Measurements from ENCODE around the gene GATB.

DNA sequence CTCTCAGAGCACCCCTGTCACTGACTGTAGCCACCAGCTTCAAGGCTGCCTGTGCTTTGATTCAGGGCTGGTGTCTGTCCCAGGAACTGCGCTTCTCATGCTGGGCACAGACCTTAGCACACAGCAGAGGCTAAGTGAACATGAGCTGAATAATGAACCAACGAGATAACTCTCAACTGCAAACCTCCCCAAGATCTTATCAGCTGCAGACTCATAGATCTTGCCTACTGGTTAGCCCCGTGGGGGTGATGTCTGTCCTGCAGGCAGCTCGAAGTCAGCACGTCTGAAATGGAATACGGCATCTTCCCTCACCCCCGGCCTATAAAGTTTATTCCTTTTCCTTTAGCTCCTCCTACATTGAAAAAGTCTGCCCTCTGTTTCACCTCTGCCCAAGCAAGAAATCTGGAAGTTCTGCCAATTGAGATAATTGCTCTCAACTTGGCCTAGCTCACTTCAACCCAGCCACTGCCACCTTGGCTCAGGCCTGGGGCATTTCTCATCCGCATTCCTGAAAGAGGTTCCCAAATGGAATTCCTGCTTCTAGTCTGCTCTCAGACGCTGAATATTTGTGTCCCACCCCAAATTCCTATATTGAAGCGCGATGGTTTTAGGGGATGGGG is 73.7 kb downstream of the GATB start:
- TF ChIP-seq GABPA (IDR thresholded peaks at IDR 0.05; ENCODE audit: low read depth) = no peak
- TF ChIP-seq, protein P1, sequence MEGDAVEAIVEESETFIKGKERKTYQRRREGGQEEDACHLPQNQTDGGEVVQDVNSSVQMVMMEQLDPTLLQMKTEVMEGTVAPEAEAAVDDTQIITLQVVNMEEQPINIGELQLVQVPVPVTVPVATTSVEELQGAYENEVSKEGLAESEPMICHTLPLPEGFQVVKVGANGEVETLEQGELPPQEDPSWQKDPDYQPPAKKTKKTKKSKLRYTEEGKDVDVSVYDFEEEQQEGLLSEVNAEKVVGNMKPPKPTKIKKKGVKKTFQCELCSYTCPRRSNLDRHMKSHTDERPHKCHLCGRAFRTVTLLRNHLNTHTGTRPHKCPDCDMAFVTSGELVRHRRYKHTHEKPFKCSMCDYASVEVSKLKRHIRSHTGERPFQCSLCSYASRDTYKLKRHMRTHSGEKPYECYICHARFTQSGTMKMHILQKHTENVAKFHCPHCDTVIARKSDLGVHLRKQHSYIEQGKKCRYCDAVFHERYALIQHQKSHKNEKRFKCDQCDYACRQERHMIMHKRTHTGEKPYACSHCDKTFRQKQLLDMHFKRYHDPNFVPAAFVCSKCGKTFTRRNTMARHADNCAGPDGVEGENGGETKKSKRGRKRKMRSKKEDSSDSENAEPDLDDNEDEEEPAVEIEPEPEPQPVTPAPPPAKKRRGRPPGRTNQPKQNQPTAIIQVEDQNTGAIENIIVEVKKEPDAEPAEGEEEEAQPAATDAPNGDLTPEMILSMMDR (IDR thresholded peaks at IDR 0.05; ENCODE audit: insufficient read depth, low read length) = no peak
- TF ChIP-seq, protein P2, sequence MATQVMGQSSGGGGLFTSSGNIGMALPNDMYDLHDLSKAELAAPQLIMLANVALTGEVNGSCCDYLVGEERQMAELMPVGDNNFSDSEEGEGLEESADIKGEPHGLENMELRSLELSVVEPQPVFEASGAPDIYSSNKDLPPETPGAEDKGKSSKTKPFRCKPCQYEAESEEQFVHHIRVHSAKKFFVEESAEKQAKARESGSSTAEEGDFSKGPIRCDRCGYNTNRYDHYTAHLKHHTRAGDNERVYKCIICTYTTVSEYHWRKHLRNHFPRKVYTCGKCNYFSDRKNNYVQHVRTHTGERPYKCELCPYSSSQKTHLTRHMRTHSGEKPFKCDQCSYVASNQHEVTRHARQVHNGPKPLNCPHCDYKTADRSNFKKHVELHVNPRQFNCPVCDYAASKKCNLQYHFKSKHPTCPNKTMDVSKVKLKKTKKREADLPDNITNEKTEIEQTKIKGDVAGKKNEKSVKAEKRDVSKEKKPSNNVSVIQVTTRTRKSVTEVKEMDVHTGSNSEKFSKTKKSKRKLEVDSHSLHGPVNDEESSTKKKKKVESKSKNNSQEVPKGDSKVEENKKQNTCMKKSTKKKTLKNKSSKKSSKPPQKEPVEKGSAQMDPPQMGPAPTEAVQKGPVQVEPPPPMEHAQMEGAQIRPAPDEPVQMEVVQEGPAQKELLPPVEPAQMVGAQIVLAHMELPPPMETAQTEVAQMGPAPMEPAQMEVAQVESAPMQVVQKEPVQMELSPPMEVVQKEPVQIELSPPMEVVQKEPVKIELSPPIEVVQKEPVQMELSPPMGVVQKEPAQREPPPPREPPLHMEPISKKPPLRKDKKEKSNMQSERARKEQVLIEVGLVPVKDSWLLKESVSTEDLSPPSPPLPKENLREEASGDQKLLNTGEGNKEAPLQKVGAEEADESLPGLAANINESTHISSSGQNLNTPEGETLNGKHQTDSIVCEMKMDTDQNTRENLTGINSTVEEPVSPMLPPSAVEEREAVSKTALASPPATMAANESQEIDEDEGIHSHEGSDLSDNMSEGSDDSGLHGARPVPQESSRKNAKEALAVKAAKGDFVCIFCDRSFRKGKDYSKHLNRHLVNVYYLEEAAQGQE (IDR thresholded peaks at IDR 0.05; ENCODE audit: insufficient replicate concordance, low read depth) = no peak
- TF ChIP-seq POLR2AphosphoS5 (IDR thresholded peaks at IDR 0.05; ENCODE audit: low read depth) = no peak

Measured in HL-60 (cell line).